SJCRH30 (cell line): ENCODE results near the gene OR51F2. TPM values are rescaled to one million over a fixed set of nuclear protein-coding genes. Genes with fewer than 3 reads are reported as not detected.
A peak's percentile ranks its signal among the peaks of the same experiment; 100 is the strongest.
"Not testable (repeated sequence)": the region's sequence is repeated elsewhere in the genome, so short reads cannot be mapped to it uniquely, and the experiment has no call there.

Experiments
- DNase-seq, 2 experiments: peaks; one replicate each; pipeline ENCODE4 v3.0.0-alpha.2; 2015 to 2020
- H3K27ac ChIP-seq: fragments of 250-450 bp; sonication (Bioruptor Pico); 2 replicates; pipeline ENCODE4 v1.5.1; 2020; ENCODE audit warnings: mild to moderate bottlenecking, moderate library complexity
- H3K27me3 ChIP-seq: fragments of 250-450 bp; sonication (Bioruptor Pico); 2 replicates; pipeline ENCODE4 v1.5.1; 2020; ENCODE audit warnings: mild to moderate bottlenecking, moderate library complexity
- H3K36me3 ChIP-seq: fragments of 250-450 bp; sonication (Bioruptor Pico); 2 replicates; pipeline ENCODE4 v1.5.1; 2020; ENCODE audit warnings: mild to moderate bottlenecking, moderate library complexity
- H3K4me1 ChIP-seq: fragments of 250-450 bp; sonication (Bioruptor Pico); 2 replicates; pipeline ENCODE4 v1.5.1; 2020; ENCODE audit warnings: mild to moderate bottlenecking, moderate library complexity
- H3K4me3 ChIP-seq: fragments of 250-450 bp; sonication (Bioruptor Pico); 2 replicates; pipeline ENCODE4 v1.5.1; 2020; ENCODE audit warnings: mild to moderate bottlenecking, moderate library complexity
- H3K9me3 ChIP-seq: fragments of 250-450 bp; sonication (Bioruptor Pico); replicated peaks from 2 replicates; pipeline ENCODE4 v1.5.1; 2020; ENCODE audit warnings: mild to moderate bottlenecking, moderate library complexity
- total RNA-seq: library from RNA; depleted of rRNA; stranded (reverse); fragments of >200 nt; shearing (Covaris generic); gene quantifications from 2 replicates; pipeline ENCODE4 v1.2.3, GENCODE V29; 2014; rRNA removed

Gene OR51F2, protein sequence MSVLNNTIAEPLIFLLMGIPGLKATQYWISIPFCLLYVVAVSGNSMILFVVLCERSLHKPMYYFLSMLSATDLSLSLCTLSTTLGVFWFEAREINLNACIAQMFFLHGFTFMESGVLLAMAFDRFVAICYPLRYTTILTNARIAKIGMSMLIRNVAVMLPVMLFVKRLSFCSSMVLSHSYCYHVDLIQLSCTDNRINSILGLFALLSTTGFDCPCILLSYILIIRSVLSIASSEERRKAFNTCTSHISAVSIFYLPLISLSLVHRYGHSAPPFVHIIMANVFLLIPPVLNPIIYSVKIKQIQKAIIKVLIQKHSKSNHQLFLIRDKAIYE
- total RNA-seq, result not detected in 2 replicates

DNA sequence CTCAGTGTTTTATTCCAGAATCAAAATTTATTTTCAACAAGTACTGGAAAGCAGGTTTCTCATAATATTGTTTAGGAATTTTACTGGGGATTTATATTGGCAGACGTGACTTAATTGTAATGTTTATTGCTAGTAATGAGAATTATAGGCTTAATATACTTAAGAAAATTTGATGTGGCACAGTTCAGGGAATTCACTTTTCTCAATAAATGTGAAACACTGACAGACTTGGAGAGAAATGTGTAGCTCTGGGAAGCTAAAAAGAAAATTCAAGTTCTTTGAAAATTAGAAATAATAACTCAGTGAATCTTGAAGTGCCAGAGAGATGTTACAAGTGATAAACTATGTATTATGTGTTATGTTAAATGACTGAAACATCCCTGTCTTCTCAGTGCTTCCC, at the start of gene OR51F2:
OR51F2 (plus strand) TSS at position 301 of the 400 bp plus-strand sequence. CDS start 101 bp downstream, outside the sequence.
- H3K4me3 ChIP-seq, result no peak within 1 kb of the TSS
- no peak for DNase-seq
- no peaks in the 10 kb centered on the region for H3K36me3 ChIP-seq
- H3K4me1 ChIP-seq, result no peaks in the 10 kb centered on the region
- no peaks in the 10 kb centered on the region for H3K27me3 ChIP-seq
- no peak within 1 kb of the TSS for H3K27ac ChIP-seq
- no peaks in the 10 kb centered on the region for H3K9me3 ChIP-seq

DNA sequence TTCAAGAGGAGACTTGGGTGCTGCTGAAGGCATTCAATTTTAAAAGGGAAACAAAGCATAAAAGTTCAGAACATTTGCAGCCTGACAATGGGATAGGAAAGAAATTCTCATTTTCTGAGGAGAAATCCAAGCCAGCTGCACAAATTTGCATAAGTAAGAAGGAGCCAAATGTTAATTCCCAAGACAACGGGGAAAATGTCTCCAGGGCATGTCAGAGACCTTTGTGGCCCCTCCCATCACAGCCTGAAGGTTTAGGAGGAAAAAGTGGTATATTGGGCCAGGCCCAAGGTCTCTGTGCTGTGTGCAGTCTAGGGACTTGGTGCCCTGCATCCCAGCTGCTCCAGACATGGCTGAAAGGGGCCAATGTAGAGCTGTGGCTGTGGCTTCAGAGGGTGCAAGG, 38.7 kb upstream of the OR51F2 start:
- Histone ChIP-seq H3K4me1 (no peaks in the 10 kb centered on the region), H3K27me3 (no peaks in the 10 kb centered on the region), H3K9me3 (no peaks in the 10 kb centered on the region), H3K27ac (no peak overlapping the region), H3K4me3 (no peak overlapping the region), H3K36me3 (no peaks in the 10 kb centered on the region)
- DNase-seq, result no peak

DNA sequence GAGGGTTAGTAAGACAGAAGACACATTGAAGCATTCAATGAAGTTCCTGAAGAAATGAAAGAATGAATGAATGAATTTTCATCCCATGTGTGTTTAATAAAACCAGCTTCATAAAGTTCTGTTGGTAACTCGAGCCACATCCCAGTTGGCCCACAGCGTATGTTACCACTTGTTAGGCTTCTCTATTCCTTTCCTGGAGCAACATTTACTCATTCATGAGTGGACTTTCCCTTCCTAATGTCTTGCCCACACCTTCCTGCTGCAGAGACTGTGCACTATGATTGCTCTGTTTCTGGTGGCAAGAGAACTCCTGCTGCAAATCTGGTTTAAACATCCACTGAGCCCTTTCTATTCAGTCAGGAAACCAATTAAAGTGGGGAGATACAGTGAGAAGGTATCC, 23.9 kb upstream of the OR51F2 start:
- H3K27me3 ChIP-seq, result no peaks in the 10 kb centered on the region
- DNase-seq, result no peak
- no peak overlapping the region for H3K4me3 ChIP-seq
- H3K9me3 ChIP-seq, result no peaks in the 10 kb centered on the region
- H3K27ac ChIP-seq, result no peak overlapping the region
- no peaks in the 10 kb centered on the region for H3K4me1 ChIP-seq
- no peaks in the 10 kb centered on the region for H3K36me3 ChIP-seq

DNA sequence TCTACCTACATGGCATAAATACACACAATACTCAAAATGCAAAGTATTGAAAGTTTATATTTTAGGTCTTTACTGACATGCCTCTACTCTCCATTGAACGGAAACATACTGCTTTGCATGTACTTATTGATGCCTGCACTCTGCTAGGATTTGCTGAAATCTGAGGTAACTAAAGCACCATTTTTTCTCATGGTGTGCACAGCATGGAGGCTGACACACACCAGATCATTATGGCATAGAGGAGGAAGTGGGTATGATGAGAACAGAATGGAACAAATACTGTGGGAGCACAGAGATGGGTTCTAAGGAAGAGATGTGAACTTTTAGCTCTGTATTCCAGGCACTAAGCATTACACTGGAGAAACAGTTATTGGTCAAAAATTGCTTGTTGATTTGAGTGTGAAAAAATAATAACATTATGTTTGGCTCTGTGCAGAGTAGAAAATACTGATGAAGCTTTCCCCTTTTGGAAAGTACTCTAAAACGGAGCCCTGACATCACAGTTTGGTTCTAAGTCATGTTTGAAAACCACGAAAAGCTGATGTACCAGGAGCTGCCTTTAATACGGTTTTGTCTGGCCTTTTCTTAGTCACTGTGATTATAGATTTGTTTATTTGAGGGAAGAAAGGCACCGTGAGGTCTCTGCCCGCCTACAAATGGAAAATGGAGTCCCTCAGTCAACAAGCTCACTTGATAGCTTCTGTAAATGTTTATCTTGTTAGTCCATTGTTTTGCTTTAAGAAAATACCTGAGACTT, 22.5 kb upstream of the OR51F2 start:
- Histone ChIP-seq H3K4me1 (no peaks in the 10 kb centered on the region), H3K4me3 (no peak overlapping the region), H3K27ac (no peak overlapping the region), H3K27me3 (no peaks in the 10 kb centered on the region), H3K36me3 (no peaks in the 10 kb centered on the region), H3K9me3 (no peaks in the 10 kb centered on the region)
- DNase-seq, result no peak

- not testable (repeated sequence) for H3K27me3 ChIP-seq, H3K27ac ChIP-seq, H3K4me1 ChIP-seq, H3K9me3 ChIP-seq, DNase-seq, H3K36me3 ChIP-seq, H3K4me3 ChIP-seq
Observed at GRCh38 chr11:4801316-4801715, 19.8 kb upstream of the OR51F2 start.

GRCh38 chr11:4804280-4804679, 16.8 kb upstream of the OR51F2 start, which contains the start of gene OR52R1:
Gene OR52R1, minus strand, starts transcription at chr11:4804380. Its CDS starts 0 bp downstream, at chr11:4804380.
- no peaks in the 10 kb centered on the region for H3K36me3 ChIP-seq
- DNase-seq, result no peak
- no peaks in the 10 kb centered on the region for H3K9me3 ChIP-seq
- H3K4me3 ChIP-seq, result no peak within 1 kb of the TSS
- no peak within 1 kb of the TSS for H3K27ac ChIP-seq
- H3K4me1 ChIP-seq, result no peaks in the 10 kb centered on the region
- no peaks in the 10 kb centered on the region for H3K27me3 ChIP-seq

- DNase-seq, result no peak
- H3K4me3 ChIP-seq, result no peak overlapping the region
Observed at GRCh38 chr11:4808476-4808875, 12.6 kb upstream of the OR51F2 start.

DNA sequence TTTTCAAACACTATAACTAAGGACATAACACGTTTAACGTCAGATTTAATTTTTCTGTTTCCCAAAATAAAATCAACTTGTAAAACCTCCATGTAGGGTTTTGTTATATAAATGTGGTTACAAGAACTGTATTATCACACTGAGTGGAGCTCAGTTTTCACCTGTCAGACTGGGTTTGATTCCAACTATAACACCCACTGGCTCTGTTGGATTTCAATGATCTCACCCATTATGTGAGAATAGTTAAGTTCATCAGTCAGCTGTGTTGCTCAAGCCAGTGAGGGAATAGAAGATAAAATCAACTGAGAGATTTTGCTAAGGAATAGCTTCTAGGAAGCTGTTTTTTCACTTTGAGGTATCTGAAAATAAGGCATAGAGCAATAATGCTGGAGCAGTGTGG, 11.9 kb upstream of the OR51F2 start:
- no peaks in the 10 kb centered on the region for H3K9me3 ChIP-seq
- no peak overlapping the region for H3K4me3 ChIP-seq
- H3K36me3 ChIP-seq, result no peaks in the 10 kb centered on the region
- no peak overlapping the region for H3K27ac ChIP-seq
- no peak for DNase-seq
- no peaks in the 10 kb centered on the region for H3K4me1 ChIP-seq
- no peaks in the 10 kb centered on the region for H3K27me3 ChIP-seq

More at GRCh38 chr11:4808476-4808875, 12.6 kb upstream of the OR51F2 start:
- H3K27ac ChIP-seq, result no peak overlapping the region
- no peaks in the 10 kb centered on the region for H3K4me1 ChIP-seq
- H3K9me3 ChIP-seq, result no peaks in the 10 kb centered on the region
- H3K27me3 ChIP-seq, result no peaks in the 10 kb centered on the region
- H3K36me3 ChIP-seq, result no peaks in the 10 kb centered on the region

- no peaks in the 10 kb centered on the region for H3K4me1 ChIP-seq
- H3K36me3 ChIP-seq, result no peaks in the 10 kb centered on the region
- H3K27me3 ChIP-seq, result no peaks in the 10 kb centered on the region
- DNase-seq, result no peak
- H3K9me3 ChIP-seq, result no peaks in the 10 kb centered on the region
- no peak overlapping the region for H3K27ac ChIP-seq
- no peak overlapping the region for H3K4me3 ChIP-seq
Observed at GRCh38 chr11:4825132-4825531, 4.0 kb downstream of the OR51F2 start.

GRCh38 chr11:4826425-4826824, 5.3 kb downstream of the OR51F2 start:
- Histone ChIP-seq H3K4me3 (no peak overlapping the region), H3K27ac (no peak overlapping the region), H3K36me3 (no peaks in the 10 kb centered on the region), H3K27me3 (no peaks in the 10 kb centered on the region), H3K9me3 (no peaks in the 10 kb centered on the region), H3K4me1 (no peaks in the 10 kb centered on the region)
- peak in 1 of 2 experiments; percentile 22 for DNase-seq

DNA sequence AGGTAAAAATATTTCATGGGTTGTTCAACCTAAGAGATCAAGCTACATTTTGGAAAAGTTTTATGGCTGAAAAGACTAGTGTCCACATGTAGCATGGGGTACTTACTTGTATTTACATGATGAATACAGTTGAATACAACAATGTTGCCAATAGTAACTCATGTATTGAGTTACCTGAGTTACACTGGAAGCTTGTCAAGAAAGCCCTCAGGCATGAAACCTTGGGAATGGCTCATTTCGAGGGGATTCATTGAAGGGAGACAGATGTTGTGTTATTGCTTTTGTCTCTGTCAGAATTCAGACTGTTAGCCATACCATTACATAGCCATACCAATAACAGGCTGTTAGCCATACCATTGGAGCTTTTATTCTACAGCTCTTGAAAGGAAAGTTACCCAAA, 9.2 kb downstream of the OR51F2 start:
- H3K9me3 ChIP-seq, result no peaks in the 10 kb centered on the region
- no peak for DNase-seq
- no peak overlapping the region for H3K4me3 ChIP-seq
- no peak overlapping the region for H3K27ac ChIP-seq
- no peaks in the 10 kb centered on the region for H3K36me3 ChIP-seq
- no peaks in the 10 kb centered on the region for H3K4me1 ChIP-seq
- no peaks in the 10 kb centered on the region for H3K27me3 ChIP-seq

GRCh38 chr11:4830909-4831308, 9.8 kb downstream of the OR51F2 start:
- no peaks in the 10 kb centered on the region for H3K27me3 ChIP-seq
- no peaks in the 10 kb centered on the region for H3K36me3 ChIP-seq
- no peak overlapping the region for H3K4me3 ChIP-seq
- no peaks in the 10 kb centered on the region for H3K9me3 ChIP-seq
- H3K4me1 ChIP-seq, result no peaks in the 10 kb centered on the region
- DNase-seq, result no peak
- H3K27ac ChIP-seq, result no peak overlapping the region

DNA sequence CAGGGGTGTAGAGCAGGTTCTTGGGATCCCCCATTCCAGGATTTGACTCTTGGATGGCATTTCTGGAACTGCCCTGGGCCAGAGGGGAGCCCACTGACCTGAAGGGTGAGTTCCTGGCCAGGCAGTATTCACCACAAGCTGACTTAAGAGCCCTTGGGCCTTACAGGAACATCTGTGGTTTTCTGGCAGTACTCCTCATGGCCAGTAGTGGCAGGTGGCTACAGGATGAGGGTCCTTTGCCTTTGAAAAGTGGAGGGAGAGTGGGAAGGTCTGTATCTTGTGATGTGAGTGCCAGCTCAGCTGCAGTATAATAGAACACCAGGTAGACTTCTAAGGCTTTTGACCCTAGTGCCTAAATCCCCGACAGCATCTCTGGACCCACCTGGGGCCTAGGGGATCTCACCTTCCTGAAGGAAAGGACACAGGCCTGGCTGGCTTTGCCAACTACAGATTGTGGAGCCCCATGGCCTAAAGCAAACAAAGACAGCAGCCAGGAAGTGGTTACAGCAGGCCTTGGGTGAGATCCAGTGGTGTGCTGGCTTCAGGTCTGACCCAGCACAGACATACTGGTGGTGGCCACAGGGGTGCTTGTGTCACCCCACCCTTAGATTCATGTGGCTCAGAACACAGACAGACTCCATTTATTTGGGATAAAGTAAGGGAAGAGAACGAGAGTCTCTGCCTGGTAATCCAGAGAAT, 18.9 kb downstream of the OR51F2 start:
- H3K36me3 ChIP-seq, result no peaks in the 10 kb centered on the region
- no peak for DNase-seq
- no peak overlapping the region for H3K27ac ChIP-seq
- H3K9me3 ChIP-seq, result no peaks in the 10 kb centered on the region
- no peaks in the 10 kb centered on the region for H3K4me1 ChIP-seq
- H3K27me3 ChIP-seq, result no peaks in the 10 kb centered on the region
- no peak overlapping the region for H3K4me3 ChIP-seq

GRCh38 chr11:4848908-4849532, 27.9 kb downstream of the OR51F2 start, which contains the start of gene OR51S1:
Gene OR51S1, minus strand, starts transcription at chr11:4849208. Its CDS starts 0 bp downstream, at chr11:4849208.
- H3K4me1 ChIP-seq, result no peaks in the 10 kb centered on the region
- no peaks in the 10 kb centered on the region for H3K9me3 ChIP-seq
- no peaks in the 10 kb centered on the region for H3K27me3 ChIP-seq
- no peak within 1 kb of the TSS for H3K4me3 ChIP-seq
- H3K27ac ChIP-seq, result no peak within 1 kb of the TSS
- no peak for DNase-seq
- no peaks in the 10 kb centered on the region for H3K36me3 ChIP-seq
